Femur (tissue), 1 donor: ENCODE measurements around the gene APBA2.
A peak's percentile ranks its signal among the peaks of the same experiment; 100 is the strongest.

Source experiments
- DNase-seq: peaks from one replicate; pipeline ENCODE4 v3.0.0-alpha.2; 2017

The APBA2 gene

DNA sequence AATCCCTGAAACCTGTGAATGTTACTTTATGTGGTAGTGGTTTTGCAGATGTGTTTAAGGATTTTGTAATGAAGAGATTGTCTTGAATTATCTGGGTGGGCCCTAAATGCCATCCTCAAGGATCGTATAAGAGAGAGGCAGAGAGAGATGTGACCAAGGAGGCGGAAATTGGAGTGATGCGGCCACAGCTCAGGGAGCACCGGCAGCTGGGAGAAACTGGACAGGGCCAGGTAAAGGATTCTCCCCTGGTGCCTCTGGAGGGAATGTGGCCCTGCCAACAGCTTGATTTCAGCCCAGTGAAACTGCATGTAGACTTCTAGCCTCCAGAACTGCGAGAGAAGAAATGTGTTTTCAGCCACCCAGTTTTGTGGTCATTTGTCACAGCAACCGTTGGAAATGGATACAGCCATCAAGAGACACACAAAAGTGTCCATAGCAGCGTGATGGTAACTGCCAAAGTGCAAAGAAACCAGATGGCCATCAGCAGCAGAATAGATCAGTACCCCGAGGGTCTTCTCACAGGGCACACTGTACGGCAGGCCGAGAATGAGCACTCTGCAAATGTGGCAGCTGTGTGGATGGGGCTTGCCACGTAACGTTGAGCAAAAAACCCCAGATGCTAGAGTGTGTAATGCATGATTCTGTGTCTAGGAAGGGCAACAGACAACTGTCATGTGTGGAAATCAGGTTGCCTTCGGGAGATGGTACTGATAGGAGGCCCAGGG lies 12.2 kb downstream of the APBA2 start:
- no peak for DNase-seq

DNA sequence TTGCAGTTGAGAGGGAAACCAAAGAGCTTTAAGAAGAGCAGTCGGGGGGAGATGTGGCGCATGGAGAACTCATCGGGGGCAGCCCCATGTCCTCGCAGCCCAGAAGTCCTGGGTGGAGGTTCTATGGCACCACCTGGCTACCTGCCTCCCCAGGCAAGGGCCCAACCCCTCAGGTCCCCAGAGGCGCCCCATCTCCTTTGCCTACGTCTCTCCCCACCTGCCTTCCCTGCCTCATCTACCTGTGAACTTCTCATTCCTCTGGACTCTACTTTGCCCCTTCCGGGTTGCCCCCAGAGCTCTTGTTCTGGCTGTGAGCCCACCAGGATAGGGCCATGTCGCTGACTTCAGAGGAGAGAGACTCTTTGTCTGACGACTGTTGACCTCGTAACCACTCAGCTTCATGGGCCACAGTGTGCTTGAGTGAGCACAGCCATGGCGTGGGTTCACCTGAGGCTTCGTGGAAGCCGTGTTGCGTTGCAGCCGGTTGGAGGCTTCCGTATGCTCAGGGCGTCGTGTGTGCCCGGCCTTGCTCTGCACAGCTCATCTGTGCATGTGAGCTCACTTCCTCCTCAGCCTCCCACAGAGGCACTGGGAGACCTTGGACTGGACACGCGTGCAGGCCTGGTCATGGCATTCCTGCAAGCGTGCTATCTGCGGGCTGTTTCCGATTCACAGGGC lies 13.4 kb downstream of the APBA2 start:
- peak; percentile 7 for DNase-seq

DNA sequence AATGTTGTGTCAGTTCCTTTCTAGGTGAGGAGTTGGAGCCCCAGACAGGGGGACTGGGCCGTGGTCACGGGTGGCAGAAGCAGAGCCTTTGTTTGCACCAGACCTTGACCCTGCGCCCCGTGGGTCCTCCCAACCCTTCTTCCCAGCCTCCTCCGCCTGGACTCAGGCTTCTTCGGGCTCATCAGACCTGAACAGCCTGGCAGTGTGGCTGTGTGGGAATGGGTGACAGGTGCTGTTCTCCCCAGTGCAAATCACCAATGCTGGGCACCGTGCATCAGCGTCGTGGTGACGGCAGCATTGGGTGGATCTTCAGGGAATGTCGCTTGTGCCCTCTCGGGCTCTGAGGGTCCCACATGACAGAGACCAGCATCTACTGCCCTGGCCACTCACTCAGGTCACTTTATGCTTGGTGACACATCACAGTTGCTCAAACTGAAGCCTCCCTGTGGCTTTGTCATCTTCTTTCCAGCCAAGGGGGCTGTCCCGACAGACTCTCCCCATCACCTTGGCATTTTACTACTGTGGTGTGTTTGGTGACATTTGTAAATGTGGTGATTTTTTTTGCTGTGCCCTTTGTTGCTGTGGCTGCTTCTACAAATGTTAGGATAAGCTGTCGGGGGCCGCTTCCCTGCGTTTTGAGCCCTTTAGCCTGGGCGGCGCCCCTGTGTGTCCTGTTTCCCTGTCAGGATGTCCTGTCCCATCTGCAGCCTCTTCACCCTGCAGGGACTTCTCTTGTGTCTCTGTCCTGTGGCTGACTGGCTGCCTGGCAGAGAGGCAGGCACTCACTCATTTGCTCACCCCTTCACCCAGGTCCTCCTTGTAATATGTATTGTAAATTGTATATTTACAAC lies 14.5 kb downstream of the APBA2 start:
- DNase-seq = no peak

DNA sequence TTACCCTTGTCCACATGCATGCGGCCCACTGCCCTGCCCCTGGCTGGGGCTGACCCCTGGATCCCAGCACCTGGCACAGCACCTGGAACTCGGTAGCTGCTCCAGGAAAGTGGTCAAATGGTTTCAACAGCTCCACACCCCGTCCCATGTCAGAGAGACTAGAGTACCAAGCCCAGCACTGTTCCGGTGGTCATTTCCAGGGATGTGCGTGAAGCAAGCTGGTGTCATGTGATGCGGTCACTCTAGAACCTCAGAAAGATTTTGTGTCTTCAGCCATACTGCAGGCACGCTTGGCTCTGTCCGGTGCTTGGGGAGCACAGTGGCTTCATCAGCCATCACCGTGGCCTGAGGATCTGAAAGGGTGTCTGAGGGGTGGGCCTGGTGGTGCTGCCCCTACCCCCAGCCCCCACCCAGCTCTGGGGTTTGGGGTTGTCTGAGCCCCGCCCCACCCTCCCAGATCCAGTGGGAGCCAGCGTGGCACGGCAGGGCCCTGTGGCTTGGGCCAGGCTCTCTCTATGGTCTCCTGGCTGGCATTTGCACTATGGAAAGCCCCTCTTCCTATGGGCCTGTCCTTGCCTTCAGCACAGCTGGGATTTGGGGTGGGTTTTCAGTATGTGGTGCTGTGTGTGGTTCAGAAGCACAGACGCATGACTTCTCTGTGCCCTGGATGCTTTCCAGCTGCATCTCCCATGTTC lies 15.3 kb downstream of the APBA2 start:
- DNase-seq = no peak

DNA sequence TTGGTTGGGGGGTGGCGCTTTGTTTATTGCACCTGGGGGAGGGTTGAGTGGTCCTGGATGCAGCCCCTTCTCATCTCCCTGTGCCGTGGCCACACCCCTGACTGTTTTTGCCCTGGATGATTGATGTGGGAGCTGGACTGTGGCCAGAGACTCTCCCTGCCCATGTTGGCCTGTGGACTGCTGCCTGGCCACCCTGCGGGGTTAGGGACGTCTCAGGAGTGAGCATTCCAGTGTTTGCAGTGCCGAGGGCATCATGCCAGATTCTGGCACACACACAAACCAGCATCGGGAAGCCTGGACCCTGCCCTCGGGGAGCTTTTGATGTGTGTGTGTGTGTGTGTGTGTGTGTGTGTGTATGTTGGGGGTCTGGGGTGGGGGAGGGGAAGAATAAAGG lies 15.8 kb downstream of the APBA2 start:
- peak; percentile 16 for DNase-seq

DNA sequence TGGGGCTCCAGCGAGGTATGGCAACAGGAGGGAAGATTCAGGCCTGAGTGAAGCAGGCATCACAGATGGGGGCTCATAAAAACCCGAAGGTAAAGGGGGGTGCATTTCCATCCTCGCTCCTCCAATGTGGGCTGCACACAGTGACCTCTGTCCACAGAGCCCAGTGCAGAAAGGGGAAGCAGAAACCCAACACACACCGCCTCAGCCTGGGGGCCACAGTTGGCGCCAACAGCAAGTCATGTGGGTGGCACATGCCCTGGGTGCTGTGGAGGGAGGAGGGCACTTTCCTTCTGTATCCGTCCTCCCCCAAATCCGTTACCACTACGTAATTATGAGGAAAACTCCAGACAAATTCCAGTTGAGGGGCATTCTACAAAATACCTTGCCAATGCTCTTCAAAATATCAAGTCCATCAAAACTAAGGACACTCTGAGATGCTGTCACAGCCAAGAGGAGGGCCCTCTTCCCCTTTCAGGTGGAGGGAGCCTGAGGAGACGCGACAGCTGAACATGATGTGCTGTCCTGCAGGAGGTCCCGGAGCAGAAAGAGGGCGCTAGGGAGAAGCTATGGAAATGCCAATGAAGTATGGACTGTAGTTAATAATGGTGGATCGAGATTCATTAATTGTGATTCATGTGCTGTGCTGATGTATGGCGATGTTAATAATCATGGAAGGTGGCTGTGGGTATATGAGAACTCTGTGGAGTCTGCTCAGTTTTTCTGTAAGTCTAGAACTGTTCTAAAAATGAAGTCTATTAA lies 16.4 kb downstream of the APBA2 start:
- peak; percentile 1 for DNase-seq

DNA sequence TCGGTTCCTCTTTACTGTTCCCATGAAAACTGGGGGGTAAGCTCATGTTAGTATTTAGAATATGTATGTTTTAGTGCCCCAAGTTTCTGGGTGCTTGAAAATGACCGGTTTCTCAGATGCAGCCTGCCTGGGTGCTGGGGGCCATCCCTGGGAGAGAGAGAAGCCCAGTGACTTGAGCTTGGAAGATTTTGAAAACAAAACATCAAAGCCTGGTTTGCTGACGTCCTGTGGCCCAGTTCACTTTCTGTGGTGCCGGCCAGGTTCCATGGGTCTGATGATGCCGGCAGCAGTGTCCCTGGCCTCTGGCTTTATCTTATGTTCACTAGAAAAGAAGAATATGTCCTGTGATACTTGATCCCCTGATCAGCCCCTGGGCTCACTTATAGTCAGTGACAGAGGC lies 17.1 kb downstream of the APBA2 start:
- DNase-seq = no peak

DNA sequence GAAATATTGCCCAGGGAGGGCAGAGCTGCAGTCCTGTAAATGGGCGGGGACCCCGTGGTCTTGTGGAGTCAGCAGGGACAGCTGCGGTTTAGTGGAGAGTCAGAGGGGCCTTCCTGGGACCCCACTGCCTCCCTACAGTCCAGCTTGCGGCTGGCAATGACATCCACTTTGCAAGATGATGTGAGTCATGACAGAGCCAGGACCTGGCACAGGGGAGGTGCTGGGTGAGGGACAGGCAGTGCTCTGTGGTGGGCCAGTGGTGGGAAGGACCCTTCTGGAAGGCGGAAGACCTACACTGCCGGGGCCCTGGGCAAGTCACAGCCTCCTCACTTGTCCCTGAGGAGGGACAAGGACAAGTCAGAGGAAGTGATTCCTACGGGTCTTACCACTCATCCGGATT lies 17.8 kb downstream of the APBA2 start:
- no peak for DNase-seq

DNA sequence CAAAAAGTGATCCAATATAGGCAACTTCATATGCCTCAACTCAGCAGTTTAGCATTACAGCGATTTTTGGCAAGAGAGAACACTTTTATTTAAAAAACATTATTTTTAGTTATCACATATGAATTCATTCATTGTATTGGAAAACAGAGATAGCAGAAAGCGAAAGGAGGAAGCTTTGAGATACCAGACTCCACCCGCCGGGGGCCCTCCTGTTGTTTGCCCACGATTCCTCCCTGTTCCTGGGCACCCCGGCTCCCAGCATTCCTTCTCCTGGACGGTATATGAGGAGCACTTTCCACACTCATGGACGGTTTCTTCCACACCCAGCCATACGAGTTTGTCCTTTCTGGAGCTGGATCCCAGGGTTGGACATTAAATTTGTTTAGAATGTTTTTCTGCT lies 18.2 kb downstream of the APBA2 start:
- DNase-seq = no peak

DNA sequence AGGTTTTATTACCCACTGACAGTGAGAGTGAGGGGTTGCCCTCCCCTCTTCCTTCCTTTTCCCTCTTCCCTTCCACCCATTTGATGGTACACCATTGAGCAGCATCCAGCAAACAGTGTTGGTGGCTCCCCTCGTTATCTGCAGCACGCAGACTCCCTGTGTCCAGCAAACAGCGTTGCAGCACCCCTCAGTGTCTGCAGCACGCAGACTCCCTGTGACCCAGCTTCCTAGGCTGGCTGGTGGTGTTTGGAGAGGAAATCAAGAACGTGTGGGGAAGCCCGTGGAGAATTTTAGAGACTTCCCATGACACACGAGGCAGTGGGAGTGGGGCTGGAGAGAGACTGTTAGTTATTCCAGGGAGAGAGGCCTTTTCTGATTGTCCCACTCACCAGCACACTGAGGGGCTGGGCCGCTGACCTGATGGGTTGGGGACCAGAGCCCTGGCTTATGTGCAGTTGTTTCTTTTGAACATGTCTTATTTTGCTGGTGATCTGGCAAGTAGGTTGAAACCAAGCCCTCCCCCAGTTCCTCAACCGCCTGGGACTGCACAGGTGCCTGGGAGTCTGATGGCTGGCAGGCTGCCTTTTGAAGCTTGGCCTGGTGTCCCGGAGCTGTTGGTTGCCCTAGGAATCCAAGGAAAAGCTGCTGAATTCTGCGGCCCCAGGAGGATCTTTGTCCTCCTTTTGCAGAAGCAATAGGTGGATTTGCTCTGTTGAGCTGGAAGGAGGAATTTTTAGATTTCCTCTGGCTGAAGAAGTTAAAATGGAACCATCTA lies 19.0 kb downstream of the APBA2 start:
- DNase-seq = no peak

DNA sequence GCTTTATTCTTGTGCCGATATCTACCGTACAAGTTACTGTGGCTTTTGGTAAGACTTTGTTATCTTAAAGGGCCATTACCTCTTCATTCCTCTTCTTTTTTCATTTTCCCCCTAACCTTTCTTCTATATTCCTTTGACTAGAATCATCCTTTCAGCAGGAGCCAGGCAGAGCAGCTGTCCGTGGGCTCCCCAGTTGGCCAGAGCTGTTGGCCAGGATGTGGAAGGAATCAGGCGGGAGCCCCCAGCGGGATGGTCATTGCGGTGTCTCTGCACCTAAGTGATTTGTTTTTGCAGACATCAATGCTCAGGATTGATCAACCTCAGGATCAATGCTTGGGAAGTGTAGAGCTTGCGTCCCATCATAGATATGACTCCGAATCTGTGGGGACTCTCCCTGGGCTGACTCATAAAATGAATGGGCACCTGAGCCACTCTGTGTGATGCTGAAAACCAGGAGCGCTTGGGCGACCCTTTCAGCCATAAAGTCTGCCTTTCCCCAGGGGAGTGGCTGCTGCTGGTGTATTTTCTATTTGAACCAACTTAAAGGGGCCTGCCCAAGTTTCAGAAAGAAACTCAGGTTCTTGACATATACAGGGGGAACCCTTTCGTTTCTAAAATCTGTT lies 21.7 kb downstream of the APBA2 start:
- DNase-seq = no peak

DNA sequence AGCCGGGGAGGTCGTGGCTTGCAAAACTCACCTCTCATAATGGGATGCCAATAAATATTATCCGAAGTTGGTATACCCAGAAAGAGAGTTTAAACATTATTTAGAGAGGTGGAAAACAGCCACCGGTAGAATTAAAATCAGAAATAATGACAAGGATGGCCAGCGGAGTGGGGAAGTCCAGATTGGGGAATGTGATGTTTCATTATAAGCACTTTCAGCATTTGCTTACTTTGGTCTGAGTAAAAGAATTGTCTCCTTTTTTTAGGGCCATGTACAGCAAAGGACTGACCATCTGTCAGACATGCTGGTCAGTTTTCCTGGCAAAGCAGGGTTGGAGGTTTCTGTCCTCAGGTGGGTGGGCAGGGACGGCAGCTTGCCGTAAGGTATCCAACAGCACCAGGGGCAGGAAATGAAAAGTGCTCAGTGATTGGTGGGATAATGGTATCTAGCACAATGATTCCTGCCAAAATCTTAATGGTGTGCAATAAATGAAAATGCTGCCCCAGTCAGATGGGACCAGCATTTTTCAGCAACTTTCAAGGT lies 24.3 kb downstream of the APBA2 start:
- DNase-seq = no peak

DNA sequence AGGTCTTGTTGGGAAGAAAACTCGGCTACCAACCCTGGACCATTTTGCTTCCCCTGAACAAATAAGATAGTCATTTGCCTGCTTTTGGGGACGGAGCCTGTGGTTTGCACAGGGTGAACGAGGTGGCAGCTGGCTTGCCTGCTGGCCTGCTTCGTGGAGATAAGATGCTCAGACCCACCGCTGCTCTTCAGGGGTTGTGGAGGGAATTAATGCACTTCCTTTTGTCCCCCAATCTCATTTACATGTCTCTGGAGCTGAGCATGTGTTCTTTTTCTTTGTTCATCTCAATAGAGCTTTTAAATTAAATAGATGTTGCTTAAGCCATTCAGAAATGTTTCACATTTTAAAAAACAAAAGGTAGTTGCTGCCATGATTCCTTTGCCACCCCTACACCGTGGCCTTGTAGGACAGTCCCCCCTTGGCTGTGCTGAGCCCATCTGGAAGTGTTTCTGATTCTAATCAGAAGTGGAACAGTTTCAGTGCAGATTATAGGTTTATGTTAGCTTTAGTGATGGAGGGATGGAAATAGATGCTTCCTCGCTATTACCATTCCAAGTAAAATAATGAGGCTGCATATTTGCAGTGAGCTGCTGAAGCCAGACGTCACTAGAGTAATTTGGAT lies 25.6 kb downstream of the APBA2 start:
- DNase-seq = no peak

DNA sequence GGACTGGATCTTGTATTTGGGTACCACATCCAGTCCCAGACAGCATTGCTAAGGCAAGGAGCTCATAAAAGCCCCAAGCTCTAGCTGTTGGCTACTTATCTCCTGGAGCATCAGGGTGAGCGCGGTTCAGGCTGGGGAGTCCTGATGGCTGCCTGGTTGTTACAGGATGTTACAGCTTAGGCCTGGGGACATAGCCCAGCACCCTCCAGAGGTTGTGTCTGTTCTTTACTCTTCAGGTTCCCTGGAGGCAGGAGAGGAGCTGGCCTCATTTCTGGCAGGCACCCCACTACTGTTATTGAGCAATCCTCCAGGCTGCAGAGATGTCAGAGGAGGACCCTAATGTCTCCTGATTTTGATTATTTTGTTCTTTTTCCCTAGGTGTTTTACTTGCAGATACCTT lies 26.6 kb downstream of the APBA2 start:
- DNase-seq = no peak

DNA sequence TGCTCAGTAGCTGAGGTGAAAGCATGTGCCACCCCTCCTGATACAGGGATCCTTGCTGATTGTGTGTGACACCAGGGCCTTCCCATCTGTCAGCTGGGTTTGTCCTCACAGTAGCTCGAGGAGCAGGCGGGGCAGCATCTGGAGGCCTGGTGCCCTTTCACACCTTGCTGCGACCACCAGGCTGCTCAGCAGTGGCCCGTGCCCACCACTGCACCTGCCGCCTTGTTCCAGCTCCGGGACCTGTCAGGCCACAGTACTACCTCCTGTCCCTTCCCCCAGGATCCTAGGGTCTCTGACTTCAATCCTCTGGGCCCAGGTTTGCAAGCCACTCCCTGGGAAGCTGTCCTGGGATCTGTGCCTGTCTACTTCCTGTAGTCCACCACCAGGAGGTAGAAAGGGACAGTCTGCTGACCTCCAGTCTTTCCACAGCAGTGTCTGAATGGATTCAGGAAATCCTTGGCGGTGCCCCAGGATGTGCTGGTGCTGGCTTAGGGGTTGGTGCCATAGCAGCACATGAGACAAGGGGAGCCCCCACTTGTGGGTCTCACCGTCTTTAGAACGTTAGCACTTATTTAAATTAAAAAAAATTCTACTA lies 27.5 kb downstream of the APBA2 start:
- no peak for DNase-seq

DNA sequence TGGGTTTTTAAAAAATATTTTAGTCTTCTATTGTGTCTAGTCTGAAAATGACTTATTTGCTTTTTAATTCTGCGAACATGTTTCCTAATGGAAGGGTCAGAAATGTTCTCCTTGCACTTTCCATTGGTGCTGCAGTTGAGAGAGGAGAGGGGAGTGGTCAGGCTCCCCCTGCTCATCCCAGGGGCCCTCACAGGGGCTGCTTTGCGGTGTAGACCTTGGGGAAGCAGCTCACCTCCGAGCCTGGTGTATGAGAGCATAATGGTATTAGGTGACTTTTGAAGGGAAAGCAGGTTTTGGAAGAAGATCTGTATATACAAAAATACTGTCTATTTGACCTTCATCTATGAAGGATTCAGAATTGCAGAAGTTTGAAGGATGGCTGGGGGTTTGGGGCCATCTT lies 28.3 kb downstream of the APBA2 start:
- no peak for DNase-seq

DNA sequence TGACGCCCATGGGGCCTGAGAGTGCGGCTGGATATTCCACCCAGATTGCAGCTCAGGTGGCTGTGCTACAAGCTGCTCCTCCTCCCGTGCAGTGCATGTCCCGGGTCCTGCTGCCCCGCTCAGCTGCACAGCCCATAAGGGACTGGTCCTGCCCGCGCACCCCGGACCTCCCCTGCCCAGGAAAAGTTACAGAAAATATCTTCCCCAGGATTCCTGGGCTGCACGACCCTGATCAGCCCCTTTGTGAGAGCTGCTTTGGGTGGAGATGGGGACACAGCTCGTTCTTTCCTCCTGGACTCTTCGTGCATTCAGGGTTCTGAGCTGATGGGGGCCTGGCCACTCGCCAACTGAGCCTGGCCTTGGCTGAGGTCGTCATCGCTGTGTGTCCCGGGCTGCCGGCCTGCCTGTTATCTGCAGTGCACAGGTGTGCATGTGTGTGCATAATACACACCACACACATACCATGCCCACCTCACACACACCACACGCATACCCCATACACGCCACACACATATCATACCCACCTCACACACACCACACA lies 28.8 kb downstream of the APBA2 start:
- no peak for DNase-seq

DNA sequence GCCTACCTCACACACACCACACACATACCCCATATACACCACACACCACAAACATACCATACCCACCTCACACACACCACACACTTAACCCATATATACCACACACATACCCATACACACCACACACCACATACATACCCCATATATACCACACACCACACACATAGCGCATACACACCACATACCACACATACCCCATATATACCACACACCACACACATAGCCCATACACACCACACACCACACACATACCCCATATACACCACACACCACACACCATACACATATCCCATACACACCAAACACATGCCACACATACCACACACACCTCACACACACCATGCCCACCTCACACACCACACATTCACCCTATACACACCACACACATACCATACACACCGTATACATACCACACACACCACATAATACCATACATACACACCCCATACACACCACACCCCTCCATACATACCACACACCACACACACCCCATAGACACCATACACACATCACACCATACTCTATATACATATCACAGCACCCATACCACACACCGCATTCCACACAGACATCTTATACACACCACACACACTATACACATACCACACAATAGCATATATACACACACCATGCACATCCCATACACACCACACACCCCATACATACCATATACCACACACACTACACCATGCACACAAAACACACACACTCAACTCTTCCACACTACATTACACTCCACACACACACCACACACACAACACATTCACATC lies 29.5 kb downstream of the APBA2 start:
- DNase-seq = no peak

DNA sequence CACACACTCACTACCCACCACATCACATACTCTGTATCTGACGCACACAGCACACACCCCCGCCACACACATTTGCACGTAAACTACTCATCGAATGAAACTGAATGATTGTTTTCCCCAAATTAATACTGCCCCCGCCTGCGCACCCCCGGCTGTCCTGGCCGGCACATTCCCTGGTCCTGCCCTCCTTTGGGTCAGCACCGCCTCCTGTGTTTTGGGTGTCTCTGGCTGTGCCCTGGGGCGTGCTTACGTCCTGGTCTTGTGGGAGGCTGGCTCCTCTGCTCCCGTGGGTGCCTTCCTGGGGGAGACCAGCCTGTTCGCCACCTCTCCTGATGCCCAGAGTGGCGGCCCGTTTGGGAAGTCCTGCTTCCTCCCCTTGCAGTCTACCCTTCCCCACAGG lies 30.2 kb downstream of the APBA2 start:
- DNase-seq = no peak
